ENCODE data around the gene SMS. TPM values are rescaled to one million over a fixed set of nuclear protein-coding genes. Genes with fewer than 3 reads are reported as not detected.
"Not testable (repeated sequence)": the region's sequence is repeated elsewhere in the genome, so short reads cannot be mapped to it uniquely, and the experiment has no call there.

The SMS gene
- total and polyA plus RNA-seq, 10 of the 15 experiments (the other 5 are each of a cell fraction or from before 2014, with no cell fraction given), result 55.8 to 156 (median 114) TPM

- no peaks in the 10 kb centered on the region for H3K36me3 ChIP-seq (ENCODE audit: control insufficient read depth in 2 of 2, insufficient read depth in 2 of 2, low read length in 1 of 2)
- no peak overlapping the region for H3K4me3 ChIP-seq
- no peak for ATAC-seq
- H3K4me2 ChIP-seq (ENCODE audit: control insufficient read depth, insufficient read depth), result no peak overlapping the region
- POLR2A ChIA-PET, result interaction anchor here (0.9 kb wide), 1 partner anchor 160 kb away, joined by 7 read pairs; no protein-coding TSS in a partner anchor
- CTCF ChIA-PET, result interaction anchor here (0.6 kb wide), 2 partner anchors 8 to 23 kb away, joined by 3 read pairs; no protein-coding TSS in a partner anchor
- H3K27me3 ChIP-seq (replicated peaks in 1 of 2; ENCODE audit: control insufficient read depth in 2 of 2, insufficient read depth in 2 of 2, low read length in 1 of 2), result no peaks in the 10 kb centered on the region
- DNase-seq (ENCODE audit: low read depth, low spot score), result no peak
- H3K79me2 ChIP-seq (ENCODE audit: control insufficient read depth, insufficient read depth, low read length), result peaks cover 41% of the 10 kb centered on the region
- no peak for TF ChIP-seq CREM (IDR thresholded peaks at IDR 0.05; ENCODE audit: low read depth)
- TF ChIP-seq CEBPB (IDR thresholded peaks at IDR 0.05; ENCODE audit: borderline replicate concordance in 1 of 2, low read depth in 2 of 2, low read length in 2 of 2), result no peak
- TF ChIP-seq NBN (IDR thresholded peaks at IDR 0.05), result no peak
- TF ChIP-seq TCF7 (IDR thresholded peaks at IDR 0.05; ENCODE audit: borderline replicate concordance), result no peak
- no peak for TF ChIP-seq JUND (IDR thresholded peaks at IDR 0.05; ENCODE audit: low read depth, low read length)
- no peak for TF ChIP-seq JUNB (IDR thresholded peaks at IDR 0.05)
- no peak for TF ChIP-seq FOXM1 (IDR thresholded peaks at IDR 0.05; ENCODE audit: low read depth, low read length)
- no peak for TF ChIP-seq CREB1 (IDR thresholded peaks at IDR 0.05; ENCODE audit: low read depth)
- TF ChIP-seq MAX (IDR thresholded peaks at IDR 0.05; ENCODE audit: low read depth, low read length), result no peak
- no peak for TF ChIP-seq GABPA (IDR thresholded peaks at IDR 0.05; ENCODE audit: low read depth)
- no peak for TF ChIP-seq ATF7 (IDR thresholded peaks at IDR 0.05; ENCODE audit: low read depth)
- no peak for TF ChIP-seq SKIL (IDR thresholded peaks at IDR 0.05; ENCODE audit: low read depth, poor library complexity, severe bottlenecking)
- no peak for TF ChIP-seq NFIC (IDR thresholded peaks at IDR 0.05; ENCODE audit: low read depth, low read length)
- TF ChIP-seq FOXK2 (IDR thresholded peaks at IDR 0.05), result no peak
- TF ChIP-seq BRCA1 (IDR thresholded peaks at IDR 0.05; ENCODE audit: low read depth, low read length), result no peak
- intact Hi-C loops (cut with micrococcal nuclease; ENCODE audit: unreplicated experiment) (no loop called here), in situ Hi-C loops (cut with MboI) (no loop called here)
- RAD21 ChIA-PET (ENCODE audit: unreplicated experiment), result interaction anchor here (0.7 kb wide), 1 partner anchor 20 kb away, joined by 3 read pairs; no protein-coding TSS in a partner anchor
- 54% methylated on average over 5 of the region's 5 CpGs for WGBS (ENCODE audit: insufficient coverage, insufficient replicate concordance, low lambda C conversion rate, missing lambda C conversion rate)
- no TSS peak for BruUV-seq (replicated peaks)
- H2AFZ ChIP-seq (ENCODE audit: control insufficient read depth, low read depth, low read length), result no peak overlapping the region
- SMC1A ChIA-PET (ENCODE audit: uncharacterized antibody, unreplicated experiment), result interaction anchor here (1.1 kb wide), 1 partner anchor 36 kb away, joined by 3 read pairs; no protein-coding TSS in a partner anchor
- H3K9me3 ChIP-seq (replicated peaks; ENCODE audit: control insufficient read depth, insufficient read depth, low read length), result no peaks in the 10 kb centered on the region
- H4K20me1 ChIP-seq (ENCODE audit: control insufficient read depth, insufficient read depth), result no peaks in the 10 kb centered on the region
- no peak overlapping the region for H3K27ac ChIP-seq (ENCODE audit: control insufficient read depth, insufficient read depth)
- no peak for FAIRE-seq
- H3K9ac ChIP-seq (ENCODE audit: control insufficient read depth, insufficient read depth, low read length), result no peak overlapping the region
- H3K4me1 ChIP-seq (ENCODE audit: control insufficient read depth, insufficient read depth, low read length), result no peaks in the 10 kb centered on the region; the same call in 1 of the 2 replicates
Measured at GRCh38 chrX:21949689-21950088, 9.2 kb downstream of the SMS start.

- H4K20me1 ChIP-seq (ENCODE audit: control insufficient read depth, insufficient read depth); H2AFZ ChIP-seq (ENCODE audit: control insufficient read depth, low read depth, low read length); in situ Hi-C loops (cut with MboI); H3K27me3 ChIP-seq (replicated peaks in 1 of 2; ENCODE audit: control insufficient read depth in 2 of 2, insufficient read depth in 2 of 2, low read length in 1 of 2); H3K27ac ChIP-seq (ENCODE audit: control insufficient read depth, insufficient read depth); H3K4me1 ChIP-seq (ENCODE audit: control insufficient read depth, insufficient read depth, low read length); SMC1A ChIA-PET (ENCODE audit: uncharacterized antibody, unreplicated experiment); BruUV-seq (replicated peaks); CTCF ChIA-PET; H3K9me3 ChIP-seq (replicated peaks; ENCODE audit: control insufficient read depth, insufficient read depth, low read length); H3K9ac ChIP-seq (ENCODE audit: control insufficient read depth, insufficient read depth, low read length); DNase-seq (ENCODE audit: low read depth, low spot score); intact Hi-C loops (cut with micrococcal nuclease; ENCODE audit: unreplicated experiment); H3K4me2 ChIP-seq (ENCODE audit: control insufficient read depth, insufficient read depth); H3K4me3 ChIP-seq; ATAC-seq; H3K36me3 ChIP-seq (ENCODE audit: control insufficient read depth in 2 of 2, insufficient read depth in 2 of 2, low read length in 1 of 2); FAIRE-seq: not testable (repeated sequence)
- 42% methylated on average over 1 of the region's 1 CpG for WGBS (ENCODE audit: insufficient coverage, insufficient replicate concordance, low lambda C conversion rate, missing lambda C conversion rate)
- RAD21 ChIA-PET (ENCODE audit: unreplicated experiment), result interaction anchor here (0.7 kb wide), 1 partner anchor 20 kb away, joined by 3 read pairs; no protein-coding TSS in a partner anchor
- H3K79me2 ChIP-seq (ENCODE audit: control insufficient read depth, insufficient read depth, low read length), result peaks cover 41% of the 10 kb centered on the region
- POLR2A ChIA-PET, result interaction anchor here (0.9 kb wide), 1 partner anchor 159 kb away, joined by 7 read pairs; no protein-coding TSS in a partner anchor
Measured at GRCh38 chrX:21950557-21950956, 10.0 kb downstream of the SMS start.
